Transverse colon (tissue), 3 donors: ENCODE measurements around the gene AFTPH.

ENCODE experiments used
- CTCF ChIP-seq, 5 experiments: fragments of 200-600 bp in 3 of 5; fragments of 450-650 bp in 2 of 5; sonication (generic) in 3 of 5; IDR thresholded peaks; 1 replicate in 2 of 5; 2 replicates in 3 of 5; pipeline ENCODE4 v1.5.1; 2016 to 2017; ENCODE audit warnings: antibody characterized with exemption in 5 of 5, inconsistent platforms in 3 of 5, mild to moderate bottlenecking in 2 of 5, moderate library complexity in 1 of 5
- EP300 ChIP-seq: sonication (generic); formaldehyde crosslinking; IDR thresholded peaks from one replicate; pipeline ENCODE4 v1.6.1; 2017; ENCODE audit warnings: antibody characterized with exemption, low read depth
- POLR2A ChIP-seq: fragments of 450-650 bp; IDR thresholded peaks from one replicate; pipeline ENCODE4 v1.6.1; 2016; ENCODE audit warnings: antibody characterized with exemption, mild to moderate bottlenecking, moderate library complexity

GRCh38 chr2:64565949-64566710, 42.0 kb downstream of the AFTPH start:
- TF ChIP-seq CTCF (IDR thresholded peaks at IDR 0.05) (no peak), EP300 (no peak), POLR2A (no peak)
